Gastrocnemius medialis (tissue), 4 donors: ENCODE results near the gene GLI3.

Experiments
- CTCF ChIP-seq, 5 experiments: fragments of 450-650 bp in 3 of 5; fragments of 200-600 bp in 2 of 5; sonication (generic) in 2 of 5; IDR thresholded peaks in 4 of 5; conservative IDR thresholded peaks in 1 of 5; 1 replicate in 4 of 5; 2 replicates in 1 of 5; pipeline ENCODE4 v1.5.1; 2016 to 2019; ENCODE audit warnings: antibody characterized with exemption in 5 of 5, mild to moderate bottlenecking in 3 of 5, moderate library complexity in 3 of 5
- POLR2A ChIP-seq, 2 donors: fragments of 450-650 bp; IDR thresholded peaks; one replicate each; pipeline ENCODE4 v1.6.1; 2017; ENCODE audit warnings: antibody characterized with exemption in 2 of 2, mild to moderate bottlenecking in 2 of 2, moderate library complexity in 2 of 2

- TF ChIP-seq POLR2A (IDR thresholded peaks at IDR 0.05) (no peak), CTCF (IDR thresholded peaks at IDR 0.05 in 4 of 5, conservative IDR thresholded peaks at IDR 0.05 in 1 of 5) (no peak)
These were observed 38.7 kb downstream of the GLI3 start for GRCh38 chr7:42198296-42198695.
